HCT116 (cell line): Measurements from ENCODE around the gene GUCY2D. TPM values are rescaled to one million over a fixed set of nuclear protein-coding genes. Genes with fewer than 3 reads are reported as not detected.

Experiments used
- ATAC-seq: fragments of 200-7000 bp; cut with Tn5 transposase; 2 replicates; pipeline ENCODE4 v1.9.1; 2020; ENCODE audit warnings: mild to moderate bottlenecking, moderate library complexity
- BruUV-seq: library from RNA; stranded (reverse); fragments of 400-500 nt; replicated peaks from 2 replicates; lab custom pipeline; 2021; lab: Mats Ljungman, UMichigan
- CTCF ChIA-PET: fragments of 300-600 bp; sonication (Branson Sonifier 250); formaldehyde crosslinking; loops from one replicate; lab custom pipeline; 2021; ENCODE audit warnings: antibody characterized with exemption; lab: Charles Lee
- POLR2A ChIA-PET: fragments of 300-600, 350-600 bp; sonication (Branson Sonifier 250); formaldehyde crosslinking; loops from one replicate; lab custom pipeline; 2021; ENCODE audit warnings: antibody characterized with exemption; lab: Charles Lee
- RAD21 ChIA-PET, 2 experiments: fragments of 300-600 bp; sonication (Branson Sonifier 250); formaldehyde crosslinking; loops; one replicate each; lab custom pipeline; 2023; ENCODE audit warnings: low total read pairs in 2 of 2; ENCODE audit not compliant: uncharacterized antibody in 2 of 2, unreplicated experiment in 2 of 2, low non-redundant PET in 1 of 2; lab: Charles Lee
- DNase-seq: peaks from one replicate; pipeline ENCODE4 v3.0.0-alpha.2; 2010; ENCODE audit warnings: low read depth, low spot score
- H2AFZ ChIP-seq: fragments of 200-600 bp; shearing (Covaris generic), sonication (generic); 2 replicates; pipeline ENCODE4 v1.6.1; 2017; ENCODE audit warnings: low read depth, mixed run types, mixed read lengths, antibody characterized with exemption, low read length; ENCODE audit not compliant: poor library complexity, severe bottlenecking
- H3K27ac ChIP-seq: 2 replicates; pipeline ENCODE4 v1.5.1; 2012; ENCODE audit warnings: low read depth, low read length
- H3K27me3 ChIP-seq: fragments of 200-600 bp; sonication (generic); 2 replicates; pipeline ENCODE4 v1.6.1; 2016; ENCODE audit warnings: mixed run types, low read length, mixed read lengths; ENCODE audit not compliant: insufficient read depth
- H3K36me3 ChIP-seq, 2 experiments: fragments of 200-500 bp in 1 of 2; fragments of 200-600 bp in 1 of 2; sonication (Bioruptor generic) in 1 of 2; sonication (generic) in 1 of 2; 2 replicates each; pipeline versions ENCODE4 v1.5.1 to v1.6.1; 2014 to 2016; ENCODE audit warnings: low read length in 2 of 2, inconsistent platforms in 1 of 2, mixed read lengths in 1 of 2, mixed run types in 1 of 2; ENCODE audit not compliant: insufficient read depth in 2 of 2, control insufficient read depth in 1 of 2
- H3K4me1 ChIP-seq, 2 experiments: fragments of 200-600 bp in 1 of 2; sonication (generic) in 1 of 2; 2 replicates each; pipeline versions ENCODE4 v1.5.1 to v1.6.1; 2012 to 2017; ENCODE audit warnings: low read length in 2 of 2, inconsistent platforms in 1 of 2, mild to moderate bottlenecking in 1 of 2, mixed read lengths in 1 of 2, mixed run types in 1 of 2, moderate library complexity in 1 of 2; ENCODE audit not compliant: insufficient read depth in 2 of 2, control insufficient read depth in 1 of 2
- H3K4me2 ChIP-seq: fragments of 200-600 bp; sonication (generic); 2 replicates; pipeline ENCODE4 v1.6.1; 2017; ENCODE audit warnings: mixed run types, low read length, mixed read lengths
- H3K4me3 ChIP-seq, 2 experiments: fragments of 200-600 bp in 1 of 2; sonication (generic) in 1 of 2; replicated peaks in 1 of 2; 2 replicates each; pipeline ENCODE4 v1.5.1; 2011 to 2016; ENCODE audit warnings: low read length in 2 of 2, control low read depth in 1 of 2, low read depth in 1 of 2, mild to moderate bottlenecking in 1 of 2, mixed read lengths in 1 of 2, mixed run types in 1 of 2
- H3K79me2 ChIP-seq: fragments of 200-600 bp; sonication (generic); 2 replicates; pipeline ENCODE4 v1.6.1; 2017; ENCODE audit warnings: mild to moderate bottlenecking, mixed run types, low read length, moderate library complexity, mixed read lengths; ENCODE audit not compliant: insufficient read depth
- H3K9ac ChIP-seq: fragments of 200-600 bp; sonication (generic); 2 replicates; pipeline ENCODE4 v1.6.1; 2016; ENCODE audit warnings: low read length, mixed read lengths
- H3K9me2 ChIP-seq: fragments of 200-600 bp; sonication (generic), shearing (Covaris generic); 2 replicates; pipeline ENCODE4 v1.6.1; 2017; ENCODE audit warnings: mixed run types, mild to moderate bottlenecking, moderate library complexity; ENCODE audit not compliant: insufficient read depth
- H3K9me3 ChIP-seq, 2 experiments: fragments of 200-500 bp in 1 of 2; fragments of 200-600 bp in 1 of 2; sonication (Bioruptor generic) in 1 of 2; sonication (generic) in 1 of 2; 2 replicates each; pipeline ENCODE4 v1.6.1; 2014 to 2017; ENCODE audit warnings: low read length in 2 of 2, mixed read lengths in 2 of 2, inconsistent platforms in 1 of 2, low read depth in 1 of 2, mild to moderate bottlenecking in 1 of 2, mixed run types in 1 of 2, moderate library complexity in 1 of 2; ENCODE audit not compliant: control insufficient read depth in 1 of 2, insufficient read depth in 1 of 2
- H4K20me1 ChIP-seq: fragments of 200-600 bp; sonication (generic), shearing (Covaris generic); 2 replicates; pipeline ENCODE4 v1.6.1; 2017; ENCODE audit warnings: mixed run types, mild to moderate bottlenecking, moderate library complexity; ENCODE audit not compliant: insufficient read depth
- ATF3 ChIP-seq: IDR thresholded peaks from 2 replicates; pipeline ENCODE4 v1.6.1; 2012
- CBX3 ChIP-seq: IDR thresholded peaks from 2 replicates; pipeline ENCODE4 v1.6.1; 2012; ENCODE audit warnings: low read depth
- CEBPB ChIP-seq: IDR thresholded peaks from 2 replicates; pipeline ENCODE4 v1.6.1; 2012; ENCODE audit warnings: low read depth
- CTCF ChIP-seq, 3 experiments: fragments of 200-600 bp in 1 of 3; sonication (generic) in 1 of 3; IDR thresholded peaks in 2 of 3; conservative IDR thresholded peaks in 1 of 3; 2 replicates each; pipeline ENCODE4 v1.5.1; 2012 to 2017; ENCODE audit warnings: low read depth in 2 of 3, low read length in 2 of 3, antibody characterized with exemption in 1 of 3, borderline replicate concordance in 1 of 3, control low read depth in 1 of 3, mild to moderate bottlenecking in 1 of 3, mixed read lengths in 1 of 3, mixed run types in 1 of 3, moderate library complexity in 1 of 3; ENCODE audit not compliant: insufficient read depth in 1 of 3
- EGR1 ChIP-seq: IDR thresholded peaks from 2 replicates; pipeline ENCODE4 v1.6.1; 2012; ENCODE audit warnings: low read depth
- EZH2 ChIP-seq: fragments of 200-600 bp; sonication (generic); IDR thresholded peaks from 2 replicates; pipeline ENCODE4 v1.6.1; 2017; ENCODE audit warnings: antibody characterized with exemption, mixed run types
- MAX ChIP-seq: IDR thresholded peaks from 2 replicates; pipeline ENCODE4 v1.6.1; 2012
- POLR2A ChIP-seq: IDR thresholded peaks from 2 replicates; pipeline ENCODE4 v1.7.0; 2011; ENCODE audit warnings: borderline replicate concordance; ENCODE audit not compliant: insufficient read depth, insufficient read length; ENCODE audit errors: extremely low read depth
- POLR2AphosphoS5 ChIP-seq: IDR thresholded peaks from 2 replicates; pipeline ENCODE4 v1.6.1; 2011; ENCODE audit warnings: mild to moderate bottlenecking, low read depth, low read length, moderate library complexity
- RAD21 ChIP-seq: IDR thresholded peaks from 2 replicates; pipeline ENCODE4 v1.6.1; 2012; ENCODE audit warnings: low read depth, mild to moderate bottlenecking
- SIN3A ChIP-seq: IDR thresholded peaks from 2 replicates; pipeline ENCODE4 v1.6.1; 2012; ENCODE audit warnings: low read depth
- SRF ChIP-seq: IDR thresholded peaks from 2 replicates; pipeline ENCODE4 v1.6.1; 2012; ENCODE audit warnings: low read depth
- ZBTB33 ChIP-seq: IDR thresholded peaks from 2 replicates; pipeline ENCODE4 v1.6.1; 2011; ENCODE audit warnings: mild to moderate bottlenecking, low read length, moderate library complexity; ENCODE audit not compliant: insufficient replicate concordance; ENCODE audit errors: extremely low read depth
- ZNF274 ChIP-seq: fragments of 200-500 bp; sonication (Bioruptor generic); IDR thresholded peaks from 2 replicates; pipeline ENCODE4 v1.6.1; 2014; ENCODE audit warnings: mild to moderate bottlenecking, low read depth, low read length, inconsistent platforms
- intact Hi-C: fragments of 100-400 bp; cut with micrococcal nuclease; formaldehyde crosslinking; loops from 2 replicates; pipeline ENCODE4 v1.10.0; 2022
- total RNA-seq: library from RNA; stranded (reverse); gene quantifications from one replicate; pipeline ENCODE4 v1.2.1, GENCODE V29; 2021; ENCODE audit not compliant: unreplicated experiment

GUCY2D gene
- total RNA-seq, 1 experiment from 2014 or later = 1.4 TPM

GRCh38 chr17:8012045-8012580 lies 9.7 kb downstream of the GUCY2D start (continued):
- no peak for TF ChIP-seq CTCF (IDR thresholded peaks at IDR 0.05 in 2 of 3, conservative IDR thresholded peaks at IDR 0.05 in 1 of 3; ENCODE audit: borderline replicate concordance in 1 of 3, insufficient read depth in 1 of 3, low read depth in 2 of 3, low read length in 2 of 3)
- TF ChIP-seq MAX = no peak
- TF ChIP-seq EGR1 = no peak
- no peak for TF ChIP-seq ZBTB33

GRCh38 chr17:8012996-8013640 lies 10.7 kb downstream of the GUCY2D start:
- Histone ChIP-seq H3K9ac (no peak overlapping the region), H3K79me2 (no peaks in the 10 kb centered on the region), H2AFZ (no peak overlapping the region), H3K36me3 (no peaks in the 10 kb centered on the region), H4K20me1 (no peaks in the 10 kb centered on the region), H3K9me3 (no peaks in the 10 kb centered on the region), H3K9me2 (no peaks in the 10 kb centered on the region), H3K27me3 (no peaks in the 10 kb centered on the region), H3K4me1 (peaks cover 8 to 27% of the 10 kb centered on the region in 2 experiments; a peak in 3 of 4 replicates), H3K27ac (no peak overlapping the region), H3K4me2 (no peak overlapping the region), H3K4me3 (no peak overlapping the region)
- DNase-seq (no peak), ATAC-seq (no peak)
- no TSS peak for BruUV-seq
- RAD21 ChIA-PET = no interaction called here
- CTCF ChIA-PET = no interaction called here
- intact Hi-C loops = no loop called here
- POLR2A ChIA-PET = no interaction called here
- TF ChIP-seq MAX (no peak), ZNF274 (no peak), EGR1 (no peak), ATF3 (no peak), ZBTB33 (no peak), CBX3 (no peak), SRF (no peak), SIN3A (no peak), RAD21 (no peak), CEBPB (no peak), POLR2A (no peak), EZH2 (no peak), POLR2AphosphoS5 (no peak), CTCF (IDR thresholded peaks at IDR 0.05 in 2 of 3, conservative IDR thresholded peaks at IDR 0.05 in 1 of 3; ENCODE audit: borderline replicate concordance in 1 of 3, insufficient read depth in 1 of 3, low read depth in 2 of 3, low read length in 2 of 3) (no peak)
